Natural killer cell treated with Interleukin-12 subunit alpha and Interleukin-12 subunit beta and Interleukin-15 and Interleukin-18, amount 100 ng/mL, for 72 hours (primary cell): ENCODE data around the gene PPP1R3D. TPM values are rescaled to one million over a fixed set of nuclear protein-coding genes. Genes with fewer than 3 reads are reported as not detected.
"Not testable (repeated sequence)": the region's sequence is repeated elsewhere in the genome, so short reads cannot be mapped to it uniquely, and the experiment has no call there.

ENCODE experiments used
- ATAC-seq, 2 donors: fragments of 150-1000 bp; cut with Tn5 transposase in 1 of 2; sonication (Bioruptor Pico), chemical (Tn5 transposase) in 1 of 2; 2 replicates each; pipeline ENCODE4 v1.10.0; 2021
- DNase-seq: peaks from one replicate; pipeline ENCODE4 v3.0.0; 2022; ENCODE audit warnings: low spot score
- H3K27ac Mint-ChIP-seq, 2 donors: 1 replicate in 1 of 2; 2 replicates in 1 of 2; pipeline ENCODE4 v1.8.0; 2022; ENCODE audit warnings: mixed read lengths in 2 of 2, mild to moderate bottlenecking in 1 of 2, moderate library complexity in 1 of 2
- H3K27me3 Mint-ChIP-seq, 2 donors: 1 replicate in 1 of 2; 2 replicates in 1 of 2; pipeline ENCODE4 v1.8.0; 2022; ENCODE audit warnings: mixed read lengths in 2 of 2
- H3K36me3 Mint-ChIP-seq: one replicate; pipeline ENCODE4 v1.8.0; 2022; ENCODE audit warnings: mixed read lengths
- H3K4me1 Mint-ChIP-seq, 2 donors: 1 replicate in 1 of 2; 2 replicates in 1 of 2; pipeline ENCODE4 v1.8.0; 2022; ENCODE audit warnings: low read depth in 2 of 2, mixed read lengths in 2 of 2, mild to moderate bottlenecking in 1 of 2
- H3K4me3 Mint-ChIP-seq: one replicate; pipeline ENCODE4 v1.8.0; 2022; ENCODE audit warnings: mixed read lengths
- H3K9me3 Mint-ChIP-seq: 2 replicates; pipeline ENCODE4 v1.8.0; 2022; ENCODE audit warnings: mixed read lengths
- total RNA-seq, 2 donors: library from RNA; stranded (reverse); gene quantifications; one replicate each; pipeline ENCODE4 v1.2.3, GENCODE V29; 2022

Gene PPP1R3D
- total RNA-seq, 2 donors from 2014 or later, result 10.2 to 16.4 TPM

DNA sequence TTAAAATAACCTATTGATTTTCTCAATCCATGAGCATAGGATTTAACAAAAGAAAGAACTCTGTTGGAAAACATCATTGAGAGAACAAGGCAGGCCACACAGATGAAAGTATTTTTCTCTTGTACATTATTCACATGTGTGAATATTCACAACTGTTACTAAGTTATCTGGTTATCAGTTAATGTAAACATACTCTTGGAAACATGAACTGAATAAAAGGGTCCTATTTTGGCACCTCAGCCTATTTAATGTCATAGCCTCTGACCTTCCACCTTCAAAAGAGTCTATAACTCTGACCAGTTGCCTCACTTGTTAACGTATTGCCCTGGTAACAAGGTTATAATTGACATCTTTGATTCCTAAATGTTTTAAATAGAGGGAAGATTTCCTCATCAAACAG lies 14.7 kb downstream of the PPP1R3D start:
- H3K9me3 Mint-ChIP-seq, result no peaks in the 10 kb centered on the region
- DNase-seq (no peak), ATAC-seq (no peak)
- peaks cover 0 to 10% of the 10 kb centered on the region in 2 donors for H3K27me3 Mint-ChIP-seq
- no peaks in the 10 kb centered on the region for H3K36me3 Mint-ChIP-seq
- no peak overlapping the region for H3K27ac Mint-ChIP-seq
- no peaks in the 10 kb centered on the region for H3K4me1 Mint-ChIP-seq
- no peak overlapping the region for H3K4me3 Mint-ChIP-seq

GRCh38 chr20:59923514-59923913 lies 16.6 kb downstream of the PPP1R3D start:
- H3K4me3 Mint-ChIP-seq, result no peak overlapping the region
- H3K27me3 Mint-ChIP-seq, result peaks cover 0 to 6% of the 10 kb centered on the region in 2 donors
- ATAC-seq (no peak), DNase-seq (no peak)
- H3K9me3 Mint-ChIP-seq, result no peaks in the 10 kb centered on the region
- H3K36me3 Mint-ChIP-seq, result no peaks in the 10 kb centered on the region
- H3K4me1 Mint-ChIP-seq, result no peaks in the 10 kb centered on the region
- no peak overlapping the region for H3K27ac Mint-ChIP-seq

GRCh38 chr20:59920944-59921343 lies 19.2 kb downstream of the PPP1R3D start:
- Mint-ChIP-seq H3K9me3 (no peaks in the 10 kb centered on the region), H3K4me1 (no peaks in the 10 kb centered on the region), H3K27ac (no peak overlapping the region), H3K27me3 (peaks cover 0 to 6% of the 10 kb centered on the region in 2 donors), H3K4me3 (no peak overlapping the region), H3K36me3 (no peaks in the 10 kb centered on the region)
- ATAC-seq (no peak), DNase-seq (no peak)

- Mint-ChIP-seq H3K4me3 (no peak overlapping the region), H3K4me1 (no peaks in the 10 kb centered on the region), H3K27ac (no peak overlapping the region), H3K9me3 (no peaks in the 10 kb centered on the region), H3K36me3 (no peaks in the 10 kb centered on the region), H3K27me3 (no peaks in the 10 kb centered on the region)
- DNase-seq (no peak), ATAC-seq (no peak)
These were observed 27.5 kb downstream of the PPP1R3D start for GRCh38 chr20:59912609-59913008.

DNA sequence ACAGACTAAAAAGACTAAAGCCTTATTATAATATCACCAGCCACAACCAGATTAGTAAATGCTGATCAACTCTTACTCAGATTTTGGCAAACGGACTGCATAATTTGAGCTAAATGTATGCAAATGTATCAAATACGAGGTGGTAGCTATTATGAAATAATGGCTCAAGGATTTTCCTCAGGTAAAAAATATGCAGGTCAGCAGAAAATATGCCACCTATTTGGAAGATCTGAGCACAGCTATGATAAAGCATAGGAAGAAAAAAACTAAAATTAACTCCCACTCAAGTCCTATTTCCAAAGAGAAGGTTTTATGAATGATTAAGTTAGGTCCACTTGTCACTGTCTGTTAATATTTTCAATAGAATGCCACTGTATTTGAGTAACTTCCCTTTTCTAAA lies 29.1 kb downstream of the PPP1R3D start:
- Mint-ChIP-seq H3K27me3 (no peaks in the 10 kb centered on the region), H3K27ac (no peak overlapping the region), H3K4me3 (no peak overlapping the region), H3K9me3 (no peaks in the 10 kb centered on the region), H3K36me3 (no peaks in the 10 kb centered on the region), H3K4me1 (no peaks in the 10 kb centered on the region)
- DNase-seq (no peak), ATAC-seq (no peak)

GRCh38 chr20:59908855-59909254 lies 31.2 kb downstream of the PPP1R3D start:
- H3K27me3 Mint-ChIP-seq, result peaks cover 0 to 2% of the 10 kb centered on the region in 2 donors
- H3K4me1 Mint-ChIP-seq, result no peaks in the 10 kb centered on the region
- ATAC-seq (no peak), DNase-seq (no peak)
- no peak overlapping the region for H3K27ac Mint-ChIP-seq
- no peak overlapping the region for H3K4me3 Mint-ChIP-seq
- H3K9me3 Mint-ChIP-seq, result no peaks in the 10 kb centered on the region
- H3K36me3 Mint-ChIP-seq, result no peaks in the 10 kb centered on the region

DNA sequence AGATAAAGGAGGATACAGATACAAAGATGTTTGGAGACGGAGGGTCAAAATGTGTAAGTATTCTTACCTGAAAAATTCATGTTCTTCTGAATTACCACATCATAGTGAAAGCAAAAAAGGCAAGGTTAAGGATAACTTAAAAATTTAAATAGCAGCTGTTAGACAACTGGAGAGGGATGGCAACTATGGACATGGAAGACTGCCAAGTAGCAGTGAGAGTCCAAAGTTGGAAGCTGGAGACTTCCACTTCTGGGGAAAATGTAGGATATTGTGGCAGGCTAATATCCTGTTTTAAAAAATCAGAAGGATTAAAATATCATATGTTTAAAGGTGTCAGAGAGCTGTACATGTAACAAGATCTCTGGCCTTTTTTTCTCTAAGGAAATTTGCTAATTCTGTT lies 36.5 kb downstream of the PPP1R3D start:
- peaks cover 6% of the 10 kb centered on the region in 2 donors for H3K27me3 Mint-ChIP-seq
- ATAC-seq, result no peak
- no peak for DNase-seq
- H3K9me3 Mint-ChIP-seq, result no peaks in the 10 kb centered on the region
- H3K27ac Mint-ChIP-seq, result no peak overlapping the region
- H3K4me3 Mint-ChIP-seq, result no peak overlapping the region
- peaks cover 5% of the 10 kb centered on the region for H3K36me3 Mint-ChIP-seq
- no peaks in the 10 kb centered on the region for H3K4me1 Mint-ChIP-seq

- Mint-ChIP-seq H3K27me3 (peaks cover 6 to 7% of the 10 kb centered on the region in 2 donors), H3K9me3 (no peaks in the 10 kb centered on the region), H3K36me3 (peaks cover 5% of the 10 kb centered on the region), H3K4me3 (no peak overlapping the region), H3K4me1 (no peaks in the 10 kb centered on the region), H3K27ac (no peak overlapping the region)
- ATAC-seq (no peak), DNase-seq (no peak)
These were observed 37.6 kb downstream of the PPP1R3D start for GRCh38 chr20:59902470-59902869.

GRCh38 chr20:59895908-59896307 lies 44.2 kb downstream of the PPP1R3D start:
- Mint-ChIP-seq H3K4me3 (no peak overlapping the region), H3K27ac (no peak overlapping the region), H3K36me3 (no peaks in the 10 kb centered on the region), H3K4me1 (no peaks in the 10 kb centered on the region), H3K9me3 (no peaks in the 10 kb centered on the region), H3K27me3 (peaks cover 0 to 2% of the 10 kb centered on the region in 2 donors)
- ATAC-seq (no peak), DNase-seq (no peak)

DNA sequence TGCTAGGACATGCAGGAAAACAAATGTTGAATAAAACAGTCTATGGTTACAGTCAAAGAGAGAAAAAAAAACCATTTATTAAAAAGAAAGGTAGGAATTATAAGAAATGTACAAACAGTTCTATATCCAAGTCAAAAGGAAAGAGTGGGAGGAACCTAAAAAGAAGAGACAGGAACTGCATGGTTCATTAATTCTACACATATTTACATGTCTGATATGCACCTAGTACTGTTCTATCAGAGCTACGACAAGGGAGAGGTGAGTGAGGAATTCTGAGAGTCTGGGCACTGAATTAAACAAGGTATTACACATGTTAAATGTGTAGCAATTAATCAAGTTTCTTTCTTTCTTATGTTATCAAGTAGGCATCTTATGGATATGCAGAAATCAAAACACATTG lies 48.5 kb downstream of the PPP1R3D start:
- no peak for ATAC-seq
- H3K9me3 Mint-ChIP-seq, result no peaks in the 10 kb centered on the region
- no peaks in the 10 kb centered on the region for H3K4me1 Mint-ChIP-seq
- H3K4me3 Mint-ChIP-seq, result no peak overlapping the region
- no peak for DNase-seq
- no peaks in the 10 kb centered on the region for H3K27me3 Mint-ChIP-seq
- no peak overlapping the region for H3K27ac Mint-ChIP-seq
- no peaks in the 10 kb centered on the region for H3K36me3 Mint-ChIP-seq

- not testable (repeated sequence) for ATAC-seq, H3K4me1 Mint-ChIP-seq, H3K27ac Mint-ChIP-seq, H3K27me3 Mint-ChIP-seq, DNase-seq, H3K36me3 Mint-ChIP-seq, H3K9me3 Mint-ChIP-seq, H3K4me3 Mint-ChIP-seq
These were observed 50.1 kb downstream of the PPP1R3D start for GRCh38 chr20:59890035-59890434.

DNA sequence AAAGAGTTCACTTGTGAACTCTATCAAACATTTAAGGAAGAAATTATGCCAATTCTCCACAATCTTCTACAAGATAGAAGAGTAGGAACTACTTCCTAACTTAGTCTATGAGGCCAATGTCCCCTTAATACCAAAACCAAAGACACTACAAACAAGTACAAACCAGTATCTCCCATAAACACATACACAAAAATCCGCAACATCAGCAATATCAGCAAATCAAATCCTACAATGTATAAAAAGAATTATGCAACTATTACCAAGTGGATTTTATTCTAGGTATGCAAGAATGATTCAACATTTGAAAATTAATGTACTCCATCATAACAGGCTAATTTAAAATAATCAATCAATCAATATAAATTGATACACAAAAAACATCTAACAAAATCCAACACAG lies 52.1 kb downstream of the PPP1R3D start:
- H3K4me3 Mint-ChIP-seq, result no peak overlapping the region
- no peaks in the 10 kb centered on the region for H3K36me3 Mint-ChIP-seq
- no peak overlapping the region for H3K27ac Mint-ChIP-seq
- ATAC-seq (no peak), DNase-seq (no peak)
- no peaks in the 10 kb centered on the region for H3K27me3 Mint-ChIP-seq
- H3K9me3 Mint-ChIP-seq, result no peaks in the 10 kb centered on the region
- H3K4me1 Mint-ChIP-seq, result no peaks in the 10 kb centered on the region

Other genes starting within 250 kb of the PPP1R3D start
- gene SYCP2, start 6.7 kb downstream of the PPP1R3D start, total RNA-seq, result 1 to 10 TPM; 1.4 to 4.4 TPM
- 10 to 100 TPM; 27.7 to 31.7 TPM for gene FAM217B, start 84 bp upstream of the PPP1R3D start, total RNA-seq
- gene CDH26, start 18.1 kb upstream of the PPP1R3D start, total RNA-seq, result 1 to 10 TPM; 1.8 TPM